ENCODE measurements around the gene C5orf15.

C5orf15 gene

DNA sequence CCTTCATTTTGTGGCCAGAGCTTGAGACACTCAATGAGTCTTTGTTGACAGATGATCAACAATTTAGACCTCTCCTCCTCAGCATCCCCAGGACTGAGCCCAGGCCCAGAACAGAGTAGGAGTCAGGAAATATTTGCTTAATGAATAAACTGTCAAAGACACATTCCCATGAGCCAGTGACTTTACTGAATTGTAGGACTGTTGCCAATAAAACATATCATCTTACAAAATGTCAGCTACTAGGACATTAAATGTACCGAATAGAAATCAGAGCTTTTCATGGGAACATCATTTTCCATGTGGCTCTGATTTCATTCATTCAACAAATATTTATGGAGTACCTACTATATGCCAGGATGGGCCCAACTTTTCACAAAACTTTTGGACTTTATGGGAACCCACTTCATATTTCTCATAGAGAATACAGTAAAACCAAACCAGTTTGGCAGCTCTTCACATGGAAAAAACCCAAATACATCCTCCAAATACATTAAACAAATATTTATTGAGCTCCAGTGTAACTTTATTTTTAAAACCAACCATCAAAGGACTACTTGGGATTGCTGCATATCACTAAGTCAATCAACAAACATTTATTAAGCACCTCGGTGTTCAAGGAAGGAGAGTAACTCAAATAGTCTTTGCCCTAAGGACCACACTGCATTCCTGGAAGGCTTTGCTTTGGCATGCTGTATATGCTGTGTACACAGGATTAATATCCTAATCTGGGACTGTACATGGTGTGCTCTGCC lies 24.9 kb upstream of the C5orf15 start:
- DNase-seq = no peak

- no peak for DNase-seq
Observed at GRCh38 chr5:133992429-133993155, 24.2 kb upstream of the C5orf15 start.

- no peak for DNase-seq
Observed at GRCh38 chr5:133991171-133991910, 22.9 kb upstream of the C5orf15 start.

GRCh38 chr5:133990396-133990795 lies 22.0 kb upstream of the C5orf15 start:
- DNase-seq = no peak

- DNase-seq = no peak
Observed at GRCh38 chr5:133985540-133986180, 17.2 kb upstream of the C5orf15 start.

DNA sequence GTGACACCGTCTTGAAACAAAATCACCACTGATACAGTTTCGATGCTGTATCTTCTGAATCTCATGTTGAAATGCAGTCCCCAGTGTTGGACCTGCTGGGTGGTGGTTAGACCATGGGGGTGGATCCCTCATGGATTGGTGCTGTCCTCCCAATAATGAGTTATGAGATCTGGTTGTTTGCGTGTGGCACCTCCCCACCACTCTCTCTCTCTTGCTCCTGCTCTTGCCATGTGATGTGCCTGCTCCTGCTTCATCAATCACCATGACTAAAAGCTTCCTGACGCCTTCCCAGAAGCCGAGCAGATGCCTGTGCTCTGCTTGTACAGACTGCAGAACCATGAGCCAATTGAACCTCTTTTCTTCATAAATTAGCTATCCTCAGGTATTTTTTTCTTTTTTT lies 15.2 kb upstream of the C5orf15 start:
- no peak for DNase-seq

DNA sequence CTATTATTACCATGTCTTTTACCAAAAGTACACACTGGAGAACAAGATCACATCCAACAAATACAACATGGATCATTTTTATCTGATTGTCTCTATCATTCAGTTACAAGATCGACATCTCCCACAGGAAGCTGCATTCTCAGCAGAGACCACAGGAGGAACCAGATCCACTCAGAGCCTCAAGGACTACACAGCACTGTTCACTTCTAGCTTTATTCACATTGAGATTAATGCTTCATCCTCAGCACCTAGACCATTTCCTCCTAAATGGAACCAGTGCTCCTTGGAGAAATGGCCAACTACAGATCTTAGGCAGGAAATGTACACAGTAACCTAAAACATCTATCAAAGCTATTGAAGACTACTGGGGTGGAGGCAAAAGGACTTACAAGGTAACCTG lies 13.3 kb upstream of the C5orf15 start:
- no peak for DNase-seq

DNA sequence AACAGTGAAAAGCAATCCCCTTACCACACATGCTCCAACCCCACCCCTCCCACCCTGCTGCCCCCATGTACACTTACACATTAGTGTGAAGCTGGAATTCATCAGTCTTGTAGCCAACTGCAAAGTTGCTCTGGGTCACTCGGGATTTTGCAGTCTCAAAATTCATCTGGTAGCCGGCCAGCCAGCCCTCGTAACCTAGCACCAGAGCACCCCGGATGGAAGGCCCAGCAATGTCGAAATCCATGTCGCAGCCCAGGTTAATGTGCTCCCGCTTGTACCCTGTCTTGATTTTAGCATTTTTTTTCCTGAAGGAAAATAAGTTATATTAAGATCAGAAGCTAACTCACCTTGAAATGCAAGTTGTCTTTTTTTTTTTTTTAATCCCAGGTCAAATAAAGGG lies 12.2 kb upstream of the C5orf15 start:
- DNase-seq = no peak

DNA sequence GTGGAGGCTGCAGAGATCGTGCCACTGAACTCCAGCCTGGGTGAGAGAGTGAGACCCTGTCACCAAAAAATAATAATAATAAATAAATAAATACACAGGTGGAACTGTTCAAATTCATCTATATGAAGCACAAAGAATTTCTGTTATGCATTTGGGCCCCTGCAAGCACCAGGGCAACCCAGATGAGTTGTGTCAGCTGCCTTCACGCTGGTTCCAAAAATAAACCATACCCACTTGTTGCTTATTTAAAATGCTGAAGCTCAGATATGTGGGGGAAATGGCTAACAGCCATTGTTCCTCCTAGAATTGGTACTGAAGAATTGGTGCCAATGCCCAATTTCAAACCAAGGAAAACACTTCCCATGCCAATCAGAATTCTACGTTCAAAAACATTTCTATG lies 10.5 kb upstream of the C5orf15 start:
- DNase-seq = no peak

GRCh38 chr5:133977858-133978257 lies 9.4 kb upstream of the C5orf15 start:
- no peak for DNase-seq

GRCh38 chr5:133977161-133977787 lies 8.8 kb upstream of the C5orf15 start:
- DNase-seq = peak; percentile 39

DNA sequence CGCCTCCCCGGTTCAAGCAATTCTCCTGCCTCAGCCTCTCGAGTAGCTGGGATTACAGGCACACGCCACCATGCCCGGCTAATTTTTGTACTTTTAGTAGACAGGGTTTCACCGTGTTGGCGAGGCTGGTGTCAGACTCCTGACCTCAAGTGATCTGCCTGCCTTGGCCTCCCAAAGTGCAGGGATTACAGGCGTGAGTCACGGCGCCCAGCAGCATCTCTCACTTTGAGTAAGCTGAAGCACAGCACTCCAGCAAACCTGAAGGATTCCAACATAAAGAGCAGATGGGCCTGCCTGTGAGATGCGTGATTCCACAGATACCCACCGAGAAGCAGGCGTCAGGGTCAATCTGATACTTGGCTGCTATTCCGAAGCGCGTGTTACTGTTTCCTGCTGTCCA lies 7.1 kb upstream of the C5orf15 start:
- peak; percentile 37 for DNase-seq

GRCh38 chr5:133974142-133974541 lies 5.7 kb upstream of the C5orf15 start:
- no peak for DNase-seq

- no peak for DNase-seq
Observed at GRCh38 chr5:133970325-133970909, 2.0 kb upstream of the C5orf15 start.

DNA sequence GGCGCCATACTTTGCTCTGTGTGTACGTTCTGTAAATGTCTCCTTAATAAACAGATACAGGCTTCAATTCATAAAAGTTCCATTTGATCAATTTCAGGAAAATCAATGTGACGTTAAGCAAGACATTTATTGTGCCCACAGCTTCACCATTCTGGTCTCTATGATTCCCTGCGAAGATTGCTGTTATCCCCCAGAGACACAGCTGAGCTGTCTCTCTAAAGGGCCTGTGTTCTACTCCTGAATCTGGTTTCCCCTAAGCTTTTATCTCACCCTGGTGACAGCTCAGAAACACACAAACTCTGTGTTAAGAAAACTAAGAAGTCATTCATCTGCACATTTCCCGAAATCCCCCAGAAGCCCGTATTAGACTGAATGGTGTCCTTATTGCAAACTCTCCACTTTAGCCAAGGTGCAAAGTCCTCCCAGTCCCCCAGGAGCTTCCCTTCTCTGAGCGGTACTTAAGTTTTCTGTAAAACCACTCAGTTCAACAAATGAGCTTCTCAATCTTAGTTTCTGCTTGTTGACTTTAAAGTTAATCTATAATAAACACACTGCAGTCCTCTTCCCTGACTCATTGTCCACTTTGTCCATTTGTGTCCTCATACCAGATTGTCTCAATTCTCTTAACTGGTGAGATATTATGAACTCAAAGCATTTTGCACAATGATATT lies 1.4 kb upstream of the C5orf15 start:
- DNase-seq = no peak

GRCh38 chr5:133967698-133968203 lies 674 bp downstream of the C5orf15 start:
- DNase-seq = no peak

GRCh38 chr5:133967124-133967523 lies 1.3 kb downstream of the C5orf15 start:
- no peak for DNase-seq

- DNase-seq = no peak
Observed at GRCh38 chr5:133966090-133966489, 2.3 kb downstream of the C5orf15 start.

- no peak for DNase-seq
Observed at GRCh38 chr5:133963493-133964128, 4.8 kb downstream of the C5orf15 start.

DNA sequence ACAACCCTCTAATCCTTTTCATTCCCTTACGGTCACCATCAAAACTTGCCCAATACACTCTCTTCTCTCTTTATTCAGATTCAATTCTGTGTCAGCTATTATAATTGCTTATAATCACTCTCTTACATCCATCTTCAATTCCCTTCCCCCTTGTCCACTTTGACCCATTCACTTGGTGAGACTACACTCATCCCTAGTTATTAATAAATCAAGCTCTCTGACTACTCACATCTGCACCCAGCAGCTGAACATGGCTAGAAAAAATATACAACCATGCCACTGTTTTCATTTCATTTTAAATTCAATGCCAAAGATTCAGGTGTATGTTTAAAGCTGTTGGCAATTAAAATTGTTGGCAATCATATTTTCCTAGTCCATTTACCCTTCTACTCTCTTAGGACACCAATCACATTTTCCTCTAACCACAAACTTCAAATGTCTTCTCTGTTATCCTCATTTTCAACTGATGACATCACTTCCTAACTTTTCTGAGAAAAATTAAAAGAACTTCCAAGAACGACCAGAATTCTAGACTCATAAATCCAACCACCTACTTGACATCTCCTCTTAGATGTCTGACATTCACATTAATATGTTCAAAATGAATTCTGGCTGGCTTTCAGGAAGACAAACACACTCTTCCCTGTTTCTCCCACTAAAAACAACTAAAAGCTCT lies 5.5 kb downstream of the C5orf15 start:
- DNase-seq = peak; percentile 35

DNA sequence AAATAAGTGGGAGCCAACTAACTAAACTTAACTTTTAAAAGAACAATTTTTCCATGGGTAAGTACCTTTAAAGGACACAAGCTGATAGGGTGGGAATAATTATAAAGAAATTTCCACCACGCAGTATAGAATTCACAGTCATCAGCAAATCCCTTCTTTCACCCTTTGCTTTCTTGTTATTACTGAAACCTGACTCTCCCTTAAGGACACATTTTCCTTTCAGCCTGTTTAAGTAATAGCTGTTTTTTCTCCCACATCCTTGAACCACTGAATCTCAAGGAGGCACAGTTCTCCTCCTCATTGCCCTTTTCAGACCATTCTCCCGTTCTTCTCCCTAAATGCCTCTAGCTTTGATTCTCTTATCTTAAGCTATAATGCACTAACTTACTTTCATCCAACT lies 6.3 kb downstream of the C5orf15 start:
- no peak for DNase-seq

Measured in activated CD4-positive, alpha-beta T cell treated with anti-CD3 and anti-CD28 coated beads, Interleukin-2, Interleukin-6, amounts not matched to agents 100 ng/mL and 50 ng/mL, durations not matched to agents 16 hours and 8 hours (primary cell).